Activated gamma-delta T cell treated with anti-CD3 and anti-CD28 coated beads, Interleukin-2, amount 50 U/mL, for 16 hours (primary cell): ENCODE results near the gene CLSTN1.
"Not testable (repeated sequence)": the region's sequence is repeated elsewhere in the genome, so short reads cannot be mapped to it uniquely, and the experiment has no call there.

ENCODE experiments used
- DNase-seq: peaks from one replicate; pipeline ENCODE4 v3.0.0-alpha.2; 2020; ENCODE audit warnings: low read depth

The CLSTN1 gene

DNA sequence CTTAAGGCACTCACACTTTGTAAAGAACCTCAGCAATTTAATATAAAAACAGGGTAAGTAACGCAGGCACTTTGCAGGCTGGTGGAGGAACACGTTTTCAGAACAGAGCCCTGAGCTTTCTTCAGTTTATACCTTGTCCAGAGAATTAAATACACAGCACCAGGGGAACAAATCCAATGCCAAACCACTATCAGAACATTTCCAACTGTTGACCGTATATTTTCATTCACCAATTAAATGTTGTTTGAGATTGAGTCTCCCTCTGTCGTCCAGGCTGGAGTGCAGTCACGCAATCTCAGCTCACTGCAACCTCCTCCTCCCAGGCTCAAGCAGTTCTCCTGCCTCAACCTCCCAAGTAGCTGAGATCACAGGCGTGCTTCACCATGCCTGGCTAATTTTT is 29.7 kb downstream of the CLSTN1 start:
- no peak for DNase-seq

DNA sequence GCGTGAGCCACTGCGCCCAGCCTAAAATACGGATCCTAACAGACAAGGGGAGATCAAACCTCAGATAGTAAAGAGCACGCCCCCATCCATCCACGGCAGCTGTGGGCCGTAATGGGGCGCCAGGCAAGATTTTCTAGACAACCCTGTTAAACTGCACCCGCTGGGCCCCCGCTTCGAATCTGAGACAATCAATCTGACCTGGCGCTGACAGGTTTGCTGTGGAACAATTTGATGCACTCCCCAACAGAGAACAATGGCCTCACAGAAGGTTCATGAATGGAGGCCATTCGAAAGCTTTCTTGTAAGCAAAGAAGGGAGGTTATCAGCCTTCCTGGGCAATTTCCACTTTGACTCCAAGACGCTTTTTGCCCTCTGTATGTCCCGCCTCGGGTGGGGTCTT is 30.5 kb downstream of the CLSTN1 start:
- no peak for DNase-seq

DNA sequence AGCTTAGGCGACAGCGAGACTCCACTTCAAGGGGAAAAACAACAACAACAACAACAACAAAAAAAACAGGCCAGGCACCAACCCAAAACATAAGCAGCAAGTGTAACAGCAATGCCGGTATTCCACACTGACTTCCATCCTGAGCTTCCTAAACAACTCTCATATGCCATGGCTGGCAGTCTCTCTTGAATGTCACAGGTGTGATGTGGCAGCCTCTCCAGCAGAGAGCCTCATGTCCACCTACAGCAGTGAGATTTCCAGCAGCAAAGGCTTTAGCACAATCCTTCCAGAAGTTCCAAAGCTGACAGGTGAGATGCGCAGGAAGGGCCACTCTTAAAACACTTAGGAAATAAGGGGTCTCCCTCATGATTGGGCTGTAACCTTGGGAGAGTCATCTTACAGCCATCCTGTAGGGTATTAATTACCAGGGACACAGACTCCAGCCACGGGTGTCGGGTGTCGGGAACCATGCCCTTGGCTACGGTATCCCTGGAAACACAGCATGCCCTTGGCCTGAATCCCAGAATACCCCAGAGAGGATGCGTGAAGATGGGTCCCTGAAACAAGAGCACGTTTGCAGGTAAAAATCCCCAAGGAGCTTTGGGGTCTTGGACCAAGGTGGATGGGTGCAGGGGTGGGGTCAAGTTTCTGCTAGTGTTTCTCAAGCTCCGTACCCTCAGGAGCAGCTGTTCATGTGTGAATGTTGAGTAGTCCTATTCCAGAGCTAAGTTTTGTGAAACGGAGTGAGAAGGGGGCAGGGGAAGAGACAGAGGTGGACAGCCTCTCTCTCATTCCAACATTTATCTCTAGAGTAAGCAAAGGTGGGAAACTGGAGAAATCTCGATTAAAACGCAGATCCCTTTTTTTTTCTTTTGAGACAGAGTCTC is 31.4 kb downstream of the CLSTN1 start:
- no peak for DNase-seq

DNA sequence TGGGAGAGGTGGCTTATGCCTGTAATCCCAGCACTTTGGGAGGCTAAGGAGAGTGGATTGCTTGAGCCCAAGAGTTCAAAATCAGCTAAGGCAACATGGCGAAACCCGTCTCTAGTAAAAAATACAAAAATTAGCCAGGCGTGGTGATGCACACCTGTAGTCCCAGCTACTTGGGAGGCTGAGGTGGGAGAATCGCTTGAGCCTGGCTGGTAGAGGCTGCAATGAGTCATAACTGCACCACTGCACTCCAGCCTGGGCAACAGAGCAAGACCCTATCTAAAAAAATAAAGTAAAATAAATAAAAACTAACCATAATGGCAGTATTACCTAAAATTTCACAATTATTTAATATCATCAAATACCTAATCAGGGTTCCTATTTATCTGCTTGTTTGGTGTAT is 34.1 kb downstream of the CLSTN1 start:
- DNase-seq = not testable (repeated sequence)

DNA sequence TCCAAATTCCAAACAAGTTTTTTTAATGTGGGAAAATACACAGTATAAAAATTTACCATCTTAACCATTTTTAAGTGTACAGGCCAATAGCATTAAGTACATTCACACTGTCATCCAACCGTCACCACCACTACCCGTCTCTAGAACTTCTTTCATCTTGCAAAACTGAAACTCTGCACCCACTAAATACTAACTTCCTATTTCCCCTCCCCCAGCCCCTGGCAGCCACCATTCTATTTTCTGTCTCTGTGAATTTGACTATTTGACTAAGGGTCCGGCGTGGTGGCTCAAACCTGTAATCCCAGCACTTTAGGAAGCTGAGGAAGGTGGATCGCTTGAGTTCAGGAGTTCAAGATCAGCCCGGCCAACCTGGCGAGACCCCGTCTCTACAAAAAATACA is 36.1 kb downstream of the CLSTN1 start:
- peak; percentile 12 for DNase-seq

DNA sequence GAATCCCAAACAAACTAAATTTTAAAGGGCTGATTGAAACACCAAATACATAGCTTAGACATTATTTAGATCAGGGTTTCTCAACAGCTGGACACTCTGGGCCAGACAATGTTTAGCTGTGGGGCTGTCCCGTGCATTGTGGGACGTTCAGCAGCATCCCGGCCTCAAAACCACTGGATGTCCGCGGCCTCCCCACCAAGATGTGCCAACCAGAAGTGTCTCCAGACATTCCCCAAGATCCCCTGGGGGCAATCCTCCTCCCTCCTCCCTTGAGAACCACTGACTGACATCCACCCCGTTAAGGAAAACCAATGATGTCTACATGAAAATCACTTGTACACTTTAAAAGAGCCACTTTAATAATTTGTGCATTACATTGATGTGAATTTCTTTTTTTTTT is 38.4 kb downstream of the CLSTN1 start:
- no peak for DNase-seq

DNA sequence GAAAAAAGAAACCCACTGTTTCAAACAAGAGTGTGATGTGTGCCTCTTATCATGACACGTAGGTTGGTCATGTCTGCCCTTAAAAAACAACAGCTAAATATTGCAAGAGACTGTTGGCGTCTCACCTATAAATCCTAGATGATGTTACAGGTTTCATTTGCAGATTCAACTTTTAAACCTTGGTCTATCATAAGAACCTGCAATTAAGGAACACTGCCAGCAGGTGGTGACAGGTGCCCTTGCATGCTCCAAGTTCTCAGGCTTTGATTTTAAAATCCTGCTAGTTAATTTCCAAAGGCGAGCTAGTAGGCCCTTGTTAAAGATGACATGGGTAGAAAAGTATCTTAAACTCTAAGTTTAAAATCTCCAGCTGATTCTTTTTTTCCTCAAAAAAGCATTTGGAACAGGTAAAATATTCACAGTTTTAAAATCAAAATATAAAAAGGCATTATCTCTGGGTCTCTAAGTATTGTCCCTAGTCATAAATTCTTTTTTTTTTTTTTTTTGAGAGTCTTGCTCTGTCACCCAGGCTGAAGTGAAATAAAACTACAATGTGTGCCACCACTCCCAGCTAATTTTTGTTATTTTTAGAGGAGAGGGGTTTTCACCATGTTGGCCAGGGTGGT is 39.1 kb downstream of the CLSTN1 start:
- peak; percentile 36 for DNase-seq

DNA sequence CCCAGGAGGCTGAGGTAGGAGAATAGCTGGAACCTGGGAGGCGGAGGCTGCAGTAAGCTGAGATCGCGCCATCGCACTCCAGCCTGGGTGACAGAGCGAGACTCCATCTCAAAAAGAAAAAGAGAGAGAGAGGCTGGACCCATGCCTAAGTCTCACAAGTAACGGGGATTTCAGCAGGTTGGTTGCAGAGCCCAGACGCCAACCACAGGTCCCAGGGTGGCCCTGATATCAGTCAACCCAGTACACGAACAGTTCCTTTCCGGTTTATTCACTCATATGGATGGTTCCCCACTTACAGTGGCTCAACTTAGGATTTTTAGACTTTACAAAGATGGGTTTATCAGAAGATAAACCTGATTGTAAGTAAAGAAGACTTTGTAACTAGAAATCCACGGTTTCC is 40.9 kb downstream of the CLSTN1 start:
- DNase-seq = no peak

DNA sequence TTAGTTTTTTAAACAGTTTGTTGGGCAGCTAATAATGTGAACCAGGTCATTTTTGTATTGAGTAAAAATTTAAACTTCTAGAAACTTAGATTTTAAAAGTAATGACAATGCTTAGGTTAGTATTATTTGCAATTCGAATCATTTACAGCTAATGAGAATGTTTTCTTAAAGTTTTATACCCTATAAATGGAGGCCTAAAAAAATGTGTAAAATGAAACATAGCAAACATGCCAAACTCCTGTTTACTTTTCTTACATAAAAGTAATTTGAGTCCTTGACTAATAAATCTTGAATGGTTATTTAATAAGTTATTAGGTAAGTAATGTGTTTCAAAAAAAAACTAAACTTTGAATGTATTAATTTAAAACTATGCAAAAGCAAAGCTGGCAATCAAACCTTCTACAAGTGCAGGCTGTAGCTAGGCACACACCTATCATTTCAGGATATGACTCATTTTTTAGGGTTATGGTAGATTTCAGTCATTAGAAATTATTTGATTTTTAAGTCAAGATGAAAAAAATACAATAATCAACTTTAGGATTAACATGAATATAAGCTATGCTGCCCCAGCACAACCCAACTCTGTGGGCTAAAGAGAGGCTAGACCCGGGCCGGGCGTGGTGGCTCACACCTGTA is 41.5 kb downstream of the CLSTN1 start:
- DNase-seq = no peak

DNA sequence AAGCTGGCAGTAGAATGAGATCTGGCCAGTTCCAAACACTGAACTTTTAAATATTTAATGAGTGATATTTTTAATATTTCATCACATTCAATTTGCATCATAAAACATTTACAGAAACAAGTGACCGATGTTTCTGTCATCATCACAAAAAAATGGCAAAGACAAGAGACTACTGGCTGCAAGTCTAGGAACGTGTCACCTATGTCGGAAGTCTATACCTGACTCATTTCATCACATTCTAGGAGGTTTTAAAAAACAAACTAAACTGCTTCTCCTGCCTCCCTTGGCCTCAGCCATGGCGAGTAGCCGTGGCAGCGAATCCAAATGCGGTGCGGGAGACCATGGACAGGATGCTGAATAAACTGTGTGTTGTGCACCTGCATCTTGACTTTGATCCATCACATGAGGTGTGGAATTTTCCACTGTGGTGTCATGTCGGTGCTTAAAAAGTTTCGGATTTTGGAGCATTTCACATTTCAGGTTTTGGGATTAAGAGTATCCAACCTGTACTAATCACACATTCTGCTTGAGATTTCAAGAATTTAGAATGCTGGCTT is 43.1 kb downstream of the CLSTN1 start:
- DNase-seq = no peak

DNA sequence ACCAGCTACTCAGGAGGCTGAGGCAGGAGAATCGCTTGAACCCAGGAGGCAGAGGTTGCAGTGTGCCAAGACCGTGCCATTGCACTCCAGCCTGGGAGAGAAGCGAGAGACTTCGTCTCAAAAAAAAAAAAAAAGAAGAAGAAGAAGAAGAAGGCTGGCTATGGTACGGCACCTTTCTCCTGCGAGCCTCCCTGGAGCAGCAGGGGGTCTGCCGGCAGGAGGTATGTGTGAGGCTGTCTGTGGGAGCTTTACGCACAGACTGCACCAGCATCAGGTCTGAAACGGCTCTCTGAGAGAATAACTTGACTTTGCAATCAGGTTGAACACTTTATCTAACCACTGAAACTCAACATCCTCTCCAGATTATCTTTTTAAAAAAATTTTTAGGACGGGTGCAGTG is 44.9 kb downstream of the CLSTN1 start:
- no peak for DNase-seq

DNA sequence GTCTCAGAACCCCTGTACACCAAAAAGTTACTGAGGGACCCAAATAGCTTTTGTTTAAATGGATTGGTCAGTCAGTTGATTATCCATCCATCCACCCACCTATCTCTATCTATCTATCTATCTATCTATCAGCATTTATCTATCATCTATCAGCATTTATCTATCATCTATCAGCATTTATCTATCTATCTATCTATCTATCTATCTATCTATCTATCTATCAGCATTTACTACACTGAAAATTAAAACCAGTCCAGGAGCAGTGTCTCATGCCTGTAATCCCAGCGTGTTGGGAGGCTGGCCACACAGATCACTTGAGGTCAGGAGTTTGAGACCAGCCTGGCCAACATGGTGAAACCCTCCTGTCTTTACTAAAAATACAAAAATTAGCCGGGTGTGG is 47.1 kb downstream of the CLSTN1 start:
- no peak for DNase-seq

DNA sequence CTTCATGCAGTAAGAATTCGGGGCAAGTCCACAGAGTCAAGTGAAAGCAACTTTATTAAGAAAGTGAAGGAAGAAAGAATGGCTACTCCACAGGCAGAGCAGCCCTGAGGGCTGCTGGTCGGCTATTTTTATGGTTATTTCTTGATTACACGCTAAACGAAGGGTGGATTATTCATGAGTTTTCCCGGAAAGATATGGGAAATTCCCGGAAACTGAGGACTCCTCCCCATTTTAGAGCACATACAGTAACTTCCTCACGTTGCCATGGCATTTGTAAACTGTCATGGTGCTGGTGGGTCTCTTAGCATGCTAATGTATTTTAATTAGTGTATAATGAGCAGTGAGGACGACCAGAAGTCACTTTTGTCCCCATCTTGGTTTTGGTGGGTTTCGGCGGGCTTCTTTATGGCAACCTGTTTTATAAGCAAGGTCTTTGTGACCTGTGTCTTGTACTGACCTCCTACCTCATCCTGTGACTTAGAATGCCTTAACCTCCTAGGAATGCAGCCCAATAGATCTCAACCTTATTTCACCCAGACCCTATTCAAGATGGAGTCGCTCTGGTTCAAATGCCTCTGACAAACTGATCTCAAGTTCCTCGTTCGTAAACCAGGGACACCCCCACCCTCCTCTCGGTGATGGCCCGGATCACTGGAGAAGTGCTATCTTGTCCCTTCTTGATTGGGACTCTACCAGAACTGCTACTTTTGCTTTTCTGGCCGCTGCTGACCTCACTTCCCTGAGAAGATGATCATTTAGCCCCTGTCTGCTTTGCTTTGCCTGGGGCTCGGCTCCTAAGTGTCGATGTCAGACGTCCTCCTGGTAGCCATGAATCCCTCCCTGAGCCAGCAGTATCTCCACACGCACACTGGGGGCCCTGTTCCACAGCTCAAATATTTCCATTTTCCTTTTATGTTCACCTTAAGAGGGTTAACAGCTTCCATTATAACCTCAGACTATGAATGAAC is 48.8 kb downstream of the CLSTN1 start:
- no peak for DNase-seq

DNA sequence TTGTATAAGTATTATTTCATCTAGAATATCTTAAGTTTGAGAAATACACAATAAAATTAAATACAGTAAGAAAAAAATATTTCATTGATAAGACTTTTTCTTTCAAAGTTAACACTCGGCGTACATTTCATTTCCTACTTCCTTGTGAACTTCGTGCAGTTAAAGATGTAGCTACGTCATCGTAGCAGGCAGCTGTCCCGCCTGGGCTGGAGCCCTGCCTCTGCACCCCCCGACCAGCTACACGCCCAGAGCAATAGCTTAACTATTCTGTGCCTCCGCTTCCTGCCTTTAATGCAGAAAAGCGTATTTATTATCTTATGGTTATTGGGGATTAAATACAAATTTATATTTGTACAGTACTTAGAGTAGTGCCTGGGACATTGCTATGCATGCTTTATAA is 53.5 kb downstream of the CLSTN1 start:
- DNase-seq = no peak

DNA sequence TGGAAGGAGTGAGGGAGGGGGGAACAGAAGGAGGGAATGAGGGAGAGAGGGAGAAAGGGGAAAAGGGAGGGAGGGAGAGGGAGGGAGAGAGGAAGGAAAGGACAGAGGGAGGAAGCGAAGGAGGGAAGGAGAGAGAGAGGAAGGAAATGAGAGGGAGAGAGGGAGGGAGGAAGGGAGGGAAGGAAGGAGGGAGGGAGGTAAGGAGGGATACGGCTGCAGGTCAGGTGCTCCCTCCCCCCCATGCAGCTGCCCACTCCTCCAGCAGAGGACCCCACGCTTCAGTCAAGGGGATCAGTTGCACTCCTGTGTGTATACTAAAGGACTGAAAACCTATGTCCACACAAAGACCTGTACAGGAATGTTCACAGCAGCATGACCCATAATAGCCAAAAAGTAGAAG is 54.8 kb downstream of the CLSTN1 start:
- DNase-seq = no peak

DNA sequence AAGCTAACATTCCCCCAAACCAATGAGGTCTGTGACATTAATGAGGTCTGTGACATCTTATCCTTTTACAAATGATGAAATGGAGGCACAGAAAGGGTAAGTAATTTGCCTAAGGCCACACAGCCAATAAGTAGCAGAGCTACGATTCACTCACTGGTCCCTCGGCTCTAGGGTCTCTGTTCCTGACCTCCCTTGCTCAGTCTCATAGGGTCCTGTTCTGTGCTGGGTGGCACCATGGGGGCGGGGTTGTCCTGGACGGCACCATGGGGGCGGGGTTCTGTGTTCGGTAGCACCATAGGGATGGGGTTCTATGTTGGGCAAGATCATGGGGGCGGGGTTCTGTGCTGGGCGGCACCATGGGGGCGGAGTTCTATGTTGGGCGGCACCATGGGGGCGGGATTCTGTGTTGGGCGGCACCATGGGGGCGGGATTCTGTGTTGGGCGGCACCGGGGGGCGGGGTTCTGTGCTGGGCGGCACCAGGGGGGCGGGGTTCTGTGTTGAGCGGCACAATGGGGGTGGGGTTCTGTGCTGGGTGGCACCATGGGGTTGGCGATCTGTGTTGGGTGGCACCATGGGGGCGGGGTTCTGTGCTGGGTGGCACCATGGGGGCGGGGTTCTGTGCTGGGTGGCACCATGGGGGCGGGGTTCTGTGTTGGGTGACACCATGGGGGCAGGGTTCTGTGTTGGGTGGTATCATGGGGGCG is 55.6 kb downstream of the CLSTN1 start:
- no peak for DNase-seq

DNA sequence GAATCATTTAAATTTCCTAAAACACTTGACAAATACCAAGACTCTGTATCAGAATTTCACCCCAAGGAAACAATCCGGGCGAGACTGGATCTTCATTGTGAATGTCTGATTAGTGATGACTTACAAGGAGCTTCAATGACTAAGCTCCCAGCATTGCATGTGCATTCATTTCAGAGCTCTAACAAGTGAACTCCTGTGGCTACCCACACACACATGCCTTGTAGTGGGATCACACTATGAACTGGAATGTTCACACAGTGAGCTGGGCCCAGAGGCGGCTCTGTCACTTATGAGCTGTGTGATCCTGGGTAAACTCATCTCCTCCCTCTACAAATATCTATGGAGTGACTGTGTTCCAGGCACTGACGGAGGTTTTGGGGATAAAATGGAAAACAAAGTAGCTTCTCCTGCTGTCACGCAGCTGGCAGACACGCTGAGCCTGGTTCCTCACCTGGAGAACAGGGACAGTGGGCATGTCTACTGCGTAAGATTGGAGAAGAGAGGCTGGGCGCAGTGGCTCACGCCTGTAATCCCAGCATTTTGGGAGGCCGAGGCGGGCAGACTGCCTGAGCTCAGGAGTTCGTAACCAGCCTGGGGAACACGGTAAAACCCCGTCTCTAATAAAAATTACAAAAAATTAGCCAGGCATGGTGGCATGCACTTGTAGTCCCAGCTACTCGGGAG is 56.9 kb downstream of the CLSTN1 start:
- DNase-seq = no peak

DNA sequence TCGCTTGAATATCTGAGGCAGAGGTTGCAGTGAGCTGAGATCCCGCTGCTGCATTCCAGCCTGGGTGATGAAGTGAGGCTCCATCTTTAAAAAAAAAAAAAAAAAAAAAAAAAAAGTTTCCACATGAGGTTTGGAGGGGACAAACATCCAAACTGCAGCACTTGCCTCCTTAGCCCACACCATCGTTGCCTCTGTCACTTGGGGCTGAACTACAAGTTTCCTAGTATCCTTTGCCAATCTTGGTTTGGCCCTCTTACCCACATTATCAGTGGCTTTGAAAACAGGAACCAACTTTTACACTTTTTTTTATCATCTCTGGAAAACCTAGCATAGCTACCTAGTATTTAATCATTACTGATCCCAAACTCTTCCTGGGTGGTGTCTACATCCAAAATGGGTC is 59.2 kb downstream of the CLSTN1 start:
- no peak for DNase-seq

DNA sequence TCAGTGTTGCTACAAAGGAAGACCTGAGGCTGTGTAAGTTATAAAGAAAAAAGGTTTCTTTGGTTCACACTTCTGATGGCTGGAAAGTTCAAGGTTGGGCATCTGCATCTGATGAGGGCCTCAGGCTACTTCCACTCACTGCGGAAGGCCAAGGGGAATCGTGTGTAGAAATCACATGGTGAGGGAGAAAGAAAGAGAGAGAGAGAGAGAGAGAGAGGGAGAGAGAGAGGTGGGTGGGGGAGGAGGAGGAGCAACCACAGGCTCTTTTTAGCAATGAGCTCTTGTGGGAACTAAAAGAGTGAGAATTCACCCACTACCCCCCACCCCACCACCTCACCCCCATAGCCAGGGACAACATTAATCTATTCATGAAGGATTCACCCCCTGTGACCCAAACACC is 59.9 kb downstream of the CLSTN1 start:
- DNase-seq = no peak

DNA sequence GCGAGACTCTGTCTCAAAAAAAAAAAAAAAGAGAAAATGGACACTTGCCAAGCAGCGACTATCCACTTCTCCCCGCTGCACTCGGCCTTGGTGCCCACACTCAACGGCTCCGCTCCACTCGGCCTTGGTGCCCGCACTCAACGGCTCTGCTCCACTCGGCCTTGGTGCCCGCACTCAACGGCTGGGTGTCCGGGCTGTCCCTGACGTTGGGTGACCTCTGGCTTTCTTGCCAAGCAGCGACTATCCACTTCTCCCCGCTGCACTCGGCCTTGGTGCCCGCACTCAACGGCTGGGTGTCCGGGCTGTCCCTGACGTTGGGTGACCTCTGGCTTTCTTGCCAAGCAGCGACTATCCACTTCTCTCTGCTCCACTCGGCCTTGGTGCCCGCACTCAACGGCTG is 61.3 kb downstream of the CLSTN1 start:
- not testable (repeated sequence) for DNase-seq

DNA sequence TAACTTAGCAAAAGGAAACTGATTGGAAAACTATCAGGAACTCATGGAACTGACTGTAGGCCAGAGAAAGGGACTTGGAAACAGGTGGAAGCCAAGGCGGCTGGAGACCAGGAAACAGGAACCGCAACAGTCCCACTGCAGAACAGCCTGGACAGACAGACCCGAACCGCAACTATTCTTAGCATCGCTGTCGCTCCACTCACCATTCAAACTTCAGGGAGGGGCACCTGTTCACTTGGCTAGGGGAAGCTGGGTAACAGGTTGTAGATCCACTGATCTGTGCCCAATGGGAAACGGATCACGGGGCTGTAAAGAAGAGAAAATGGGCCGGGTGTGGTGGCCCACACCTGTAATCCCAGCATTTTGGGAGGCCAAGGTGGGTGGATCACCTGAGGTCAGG is 61.9 kb downstream of the CLSTN1 start:
- no peak for DNase-seq
